HEK293 (cell line): ENCODE data around the gene STIP1.

Experiments
- OSR2 ChIP-seq: fragments of 450-650 bp; formaldehyde crosslinking; IDR thresholded peaks from 2 replicates; pipeline ENCODE4 v1.5.1; 2016; ENCODE audit warnings: missing biosample characterization, missing genetic modification characterization
- REPIN1 ChIP-seq: fragments of 450-650 bp; formaldehyde crosslinking; IDR thresholded peaks from 2 replicates; pipeline ENCODE4 v1.5.1; 2017; ENCODE audit warnings: missing biosample characterization, missing genetic modification characterization, low read depth
- SALL2 ChIP-seq: fragments of 450-650 bp; formaldehyde crosslinking; IDR thresholded peaks from 2 replicates; pipeline ENCODE4 v1.5.0; 2017; ENCODE audit warnings: missing biosample characterization, mild to moderate bottlenecking, missing genetic modification characterization, borderline replicate concordance
- ZBTB8A ChIP-seq: fragments of 450-650 bp; formaldehyde crosslinking; IDR thresholded peaks from 2 replicates; pipeline ENCODE4 v1.5.1; 2016; ENCODE audit warnings: missing biosample characterization, missing genetic modification characterization
- ZNF121 ChIP-seq: fragments of 450-650 bp; formaldehyde crosslinking; IDR thresholded peaks from 2 replicates; pipeline ENCODE4 v1.5.1; 2016; ENCODE audit warnings: missing biosample characterization, missing genetic modification characterization
- ZNF488 ChIP-seq: fragments of 450-650 bp; formaldehyde crosslinking; IDR thresholded peaks from 2 replicates; pipeline ENCODE4 v1.5.1; 2016; ENCODE audit warnings: missing biosample characterization, missing genetic modification characterization
- ZNF548 ChIP-seq: fragments of 450-650 bp; formaldehyde crosslinking; IDR thresholded peaks from 2 replicates; pipeline ENCODE4 v1.5.1; 2016; ENCODE audit warnings: missing biosample characterization, missing genetic modification characterization
- ZNF555 ChIP-seq: fragments of 450-650 bp; formaldehyde crosslinking; conservative IDR thresholded peaks from 2 replicates; pipeline ENCODE4 v1.5.1; 2017; ENCODE audit warnings: missing biosample characterization, mild to moderate bottlenecking, missing genetic modification characterization, inconsistent platforms
- ZNF830 ChIP-seq: fragments of 450-650 bp; IDR thresholded peaks from 2 replicates; pipeline ENCODE4 v1.5.0; 2018; ENCODE audit warnings: missing biosample characterization, missing genetic modification characterization, low read depth, mild to moderate bottlenecking, moderate library complexity
- TF ChIP-seq, protein P1 (sequence below): fragments of 450-650 bp; formaldehyde crosslinking; IDR thresholded peaks from 2 replicates; pipeline ENCODE4 v1.5.1; 2016; ENCODE audit warnings: missing biosample characterization, missing genetic modification characterization

GRCh38 chr11:64245401-64245796 lies 59.4 kb downstream of the STIP1 start:
- TF ChIP-seq SALL2 = no peak
- TF ChIP-seq ZNF488 (tag by site-specific recombination) = no peak
- TF ChIP-seq ZNF548 (tag by site-specific recombination) = no peak
- no peak for TF ChIP-seq REPIN1 (tag by site-specific recombination)
- TF ChIP-seq, protein P1, sequence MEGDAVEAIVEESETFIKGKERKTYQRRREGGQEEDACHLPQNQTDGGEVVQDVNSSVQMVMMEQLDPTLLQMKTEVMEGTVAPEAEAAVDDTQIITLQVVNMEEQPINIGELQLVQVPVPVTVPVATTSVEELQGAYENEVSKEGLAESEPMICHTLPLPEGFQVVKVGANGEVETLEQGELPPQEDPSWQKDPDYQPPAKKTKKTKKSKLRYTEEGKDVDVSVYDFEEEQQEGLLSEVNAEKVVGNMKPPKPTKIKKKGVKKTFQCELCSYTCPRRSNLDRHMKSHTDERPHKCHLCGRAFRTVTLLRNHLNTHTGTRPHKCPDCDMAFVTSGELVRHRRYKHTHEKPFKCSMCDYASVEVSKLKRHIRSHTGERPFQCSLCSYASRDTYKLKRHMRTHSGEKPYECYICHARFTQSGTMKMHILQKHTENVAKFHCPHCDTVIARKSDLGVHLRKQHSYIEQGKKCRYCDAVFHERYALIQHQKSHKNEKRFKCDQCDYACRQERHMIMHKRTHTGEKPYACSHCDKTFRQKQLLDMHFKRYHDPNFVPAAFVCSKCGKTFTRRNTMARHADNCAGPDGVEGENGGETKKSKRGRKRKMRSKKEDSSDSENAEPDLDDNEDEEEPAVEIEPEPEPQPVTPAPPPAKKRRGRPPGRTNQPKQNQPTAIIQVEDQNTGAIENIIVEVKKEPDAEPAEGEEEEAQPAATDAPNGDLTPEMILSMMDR (tag by site-specific recombination) = no peak
- TF ChIP-seq ZBTB8A = no peak
- TF ChIP-seq ZNF121 (tag by site-specific recombination) = no peak
- no peak for TF ChIP-seq OSR2
- no peak for TF ChIP-seq ZNF555 (tag by site-specific recombination)
- TF ChIP-seq ZNF830 (tag by site-specific recombination) = no peak
